PFSK-1 (cell line): Measurements from ENCODE around the gene SPTB.

Experiments used
- POLR2AphosphoS5 ChIP-seq: IDR thresholded peaks from 2 replicates; pipeline ENCODE4 v1.6.1; 2012; ENCODE audit warnings: low read depth, mild to moderate bottlenecking, control low read depth, low read length, moderate library complexity
- REST ChIP-seq, 2 experiments: IDR thresholded peaks; 2 replicates each; pipeline versions ENCODE4 v1.6.1 to v1.8.0; 2011 to 2012; ENCODE audit warnings: low read depth in 2 of 2, low read length in 2 of 2, control low read depth in 1 of 2, inconsistent platforms in 1 of 2, mild to moderate bottlenecking in 1 of 2, moderate library complexity in 1 of 2; ENCODE audit not compliant: insufficient read depth in 1 of 2
- SIN3A ChIP-seq: IDR thresholded peaks from 2 replicates; pipeline ENCODE4 v1.6.1; 2012; ENCODE audit warnings: mild to moderate bottlenecking, low read length, moderate library complexity, borderline replicate concordance; ENCODE audit not compliant: insufficient read depth
- TAF1 ChIP-seq: IDR thresholded peaks from 2 replicates; pipeline ENCODE4 v1.6.1; 2012; ENCODE audit warnings: low read length, control low read depth, borderline replicate concordance; ENCODE audit not compliant: insufficient read depth

- TF ChIP-seq POLR2AphosphoS5 (no peak), TAF1 (no peak), SIN3A (no peak), REST (IDR thresholded peaks at IDR 0.05; ENCODE audit: insufficient read depth in 1 of 2, low read depth in 2 of 2, low read length in 2 of 2) (no peak)
Measured at GRCh38 chr14:64725261-64725815, 154.4 kb downstream of the SPTB start.
